Sigmoid colon (tissue), 4 donors: ENCODE results near the gene CACNA2D3.

Source experiments
- CTCF ChIP-seq, 4 experiments: fragments of 450-650 bp in 3 of 4; fragments of 200-600 bp in 1 of 4; IDR thresholded peaks; one replicate each; pipeline ENCODE4 v1.5.1; 2016 to 2019; ENCODE audit warnings: antibody characterized with exemption in 4 of 4, mild to moderate bottlenecking in 3 of 4, moderate library complexity in 2 of 4
- POLR2A ChIP-seq, 2 donors: fragments of 450-650 bp; IDR thresholded peaks; one replicate each; pipeline ENCODE4 v1.6.1; 2016; ENCODE audit warnings: antibody characterized with exemption in 2 of 2, mild to moderate bottlenecking in 2 of 2, moderate library complexity in 2 of 2
- POLR2AphosphoS5 ChIP-seq, 4 donors: sonication (generic); formaldehyde crosslinking; IDR thresholded peaks; one replicate each; pipeline ENCODE4 v1.6.1; 2017; ENCODE audit warnings: antibody characterized with exemption in 4 of 4

- TF ChIP-seq CTCF (IDR thresholded peaks at IDR 0.05): no peak
- TF ChIP-seq POLR2AphosphoS5 (IDR thresholded peaks at IDR 0.05): no peak
- TF ChIP-seq POLR2A (IDR thresholded peaks at IDR 0.05): no peak
Observed at GRCh38 chr3:55077726-55078125, 955.4 kb downstream of the CACNA2D3 start.
